WI38 (cell line): ENCODE data around the gene ALOX12.

Experiments
- H3K4me3 ChIP-seq: 2 replicates; pipeline ENCODE4 v1.5.1; 2011; ENCODE audit warnings: low read depth, mild to moderate bottlenecking, control low read depth, low read length
- CTCF ChIP-seq: IDR thresholded peaks from 2 replicates; pipeline ENCODE4 v1.5.1; 2012; ENCODE audit warnings: low read depth, mild to moderate bottlenecking, control low read depth, low read length

ALOX12 gene

GRCh38 chr17:7003745-7004144, 7.9 kb downstream of the ALOX12 start:
- TF ChIP-seq CTCF, result no peak
- no peak overlapping the region for H3K4me3 ChIP-seq

GRCh38 chr17:7004398-7005253, 8.8 kb downstream of the ALOX12 start:
- TF ChIP-seq CTCF, result peak; percentile 41
- H3K4me3 ChIP-seq, result no peak overlapping the region

GRCh38 chr17:7005716-7006115, 9.9 kb downstream of the ALOX12 start:
- TF ChIP-seq CTCF, result no peak
- no peak overlapping the region for H3K4me3 ChIP-seq

- TF ChIP-seq CTCF, result no peak
- no peak overlapping the region for H3K4me3 ChIP-seq
Observed at GRCh38 chr17:7007143-7007542, 11.3 kb downstream of the ALOX12 start.

- peak overlapping the region; percentile 99 for H3K4me3 ChIP-seq
- no peak for TF ChIP-seq CTCF
Observed at GRCh38 chr17:7010523-7010922, 14.7 kb downstream of the ALOX12 start.

GRCh38 chr17:7011415-7011814, 15.6 kb downstream of the ALOX12 start:
- TF ChIP-seq CTCF, result no peak
- H3K4me3 ChIP-seq, result peak overlapping the region; percentile 99

GRCh38 chr17:7011942-7012254, 16.0 kb downstream of the ALOX12 start:
- no peak for TF ChIP-seq CTCF
- peak overlapping the region; percentile 99 for H3K4me3 ChIP-seq
